Prostate gland (tissue), 2 donors: ENCODE results near the gene GON7.
"Not testable (repeated sequence)": the region's sequence is repeated elsewhere in the genome, so short reads cannot be mapped to it uniquely, and the experiment has no call there.

ENCODE experiments used
- POLR2A ChIP-seq: fragments of 450-650 bp; IDR thresholded peaks from one replicate; pipeline ENCODE4 v1.6.1; 2016; ENCODE audit warnings: antibody characterized with exemption, mild to moderate bottlenecking
- TF ChIP-seq, protein P1 (sequence below), 4 experiments: fragments of 200-600 bp in 2 of 4; fragments of 450-650 bp in 2 of 4; sonication (generic) in 2 of 4; IDR thresholded peaks; 1 replicate in 3 of 4; 2 replicates in 1 of 4; pipeline ENCODE4 v1.5.1; 2016 to 2019; ENCODE audit warnings: antibody characterized with exemption in 4 of 4, mild to moderate bottlenecking in 2 of 4, moderate library complexity in 2 of 4

DNA sequence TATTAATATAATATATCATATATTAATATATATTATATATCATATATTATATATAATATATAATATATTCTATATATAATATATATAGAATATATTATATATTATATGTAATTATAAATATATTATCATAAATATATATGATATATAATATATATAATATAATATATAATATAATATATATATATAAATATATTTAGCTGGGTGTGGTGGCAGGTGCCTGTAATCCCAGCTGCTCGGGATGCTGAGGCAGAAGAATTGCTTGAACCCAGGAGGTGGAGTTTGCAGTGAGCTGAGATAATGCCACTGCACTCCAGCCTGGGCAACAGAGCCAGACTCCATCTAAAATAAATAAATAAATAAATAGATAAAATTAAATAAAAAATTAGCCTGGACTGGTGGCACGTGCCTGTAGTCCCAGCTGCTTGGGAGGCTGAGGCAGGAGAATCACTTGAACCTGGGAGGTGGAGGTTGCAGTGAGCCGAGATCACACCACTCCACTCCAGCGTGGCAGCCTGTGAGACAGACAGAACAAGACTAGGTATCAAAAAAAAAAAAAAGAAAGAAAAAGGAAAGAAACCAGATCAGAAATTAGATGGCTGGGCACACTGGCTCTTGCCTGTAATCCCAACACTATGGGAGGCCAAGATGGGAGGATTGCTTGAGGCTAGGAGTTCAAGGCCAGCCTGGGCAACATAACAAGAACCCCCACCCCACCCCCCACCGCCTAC is 47.1 kb downstream of the GON7 start:
- not testable (repeated sequence) for TF ChIP-seq POLR2A
- TF ChIP-seq, protein P1, sequence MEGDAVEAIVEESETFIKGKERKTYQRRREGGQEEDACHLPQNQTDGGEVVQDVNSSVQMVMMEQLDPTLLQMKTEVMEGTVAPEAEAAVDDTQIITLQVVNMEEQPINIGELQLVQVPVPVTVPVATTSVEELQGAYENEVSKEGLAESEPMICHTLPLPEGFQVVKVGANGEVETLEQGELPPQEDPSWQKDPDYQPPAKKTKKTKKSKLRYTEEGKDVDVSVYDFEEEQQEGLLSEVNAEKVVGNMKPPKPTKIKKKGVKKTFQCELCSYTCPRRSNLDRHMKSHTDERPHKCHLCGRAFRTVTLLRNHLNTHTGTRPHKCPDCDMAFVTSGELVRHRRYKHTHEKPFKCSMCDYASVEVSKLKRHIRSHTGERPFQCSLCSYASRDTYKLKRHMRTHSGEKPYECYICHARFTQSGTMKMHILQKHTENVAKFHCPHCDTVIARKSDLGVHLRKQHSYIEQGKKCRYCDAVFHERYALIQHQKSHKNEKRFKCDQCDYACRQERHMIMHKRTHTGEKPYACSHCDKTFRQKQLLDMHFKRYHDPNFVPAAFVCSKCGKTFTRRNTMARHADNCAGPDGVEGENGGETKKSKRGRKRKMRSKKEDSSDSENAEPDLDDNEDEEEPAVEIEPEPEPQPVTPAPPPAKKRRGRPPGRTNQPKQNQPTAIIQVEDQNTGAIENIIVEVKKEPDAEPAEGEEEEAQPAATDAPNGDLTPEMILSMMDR (IDR thresholded peaks at IDR 0.05), result not testable (repeated sequence)
